NCI-H1694 treated with DMSO at 0.1 percent for 48 hours (cell line): ENCODE data around the gene FGD4.
A peak's percentile ranks its signal among the peaks of the same experiment; 100 is the strongest.

Experiments used
- DNase-seq: peaks from one replicate; lab custom pipeline; 2025; lab: John Stamatoyannopoulos, UW

Gene FGD4

DNA sequence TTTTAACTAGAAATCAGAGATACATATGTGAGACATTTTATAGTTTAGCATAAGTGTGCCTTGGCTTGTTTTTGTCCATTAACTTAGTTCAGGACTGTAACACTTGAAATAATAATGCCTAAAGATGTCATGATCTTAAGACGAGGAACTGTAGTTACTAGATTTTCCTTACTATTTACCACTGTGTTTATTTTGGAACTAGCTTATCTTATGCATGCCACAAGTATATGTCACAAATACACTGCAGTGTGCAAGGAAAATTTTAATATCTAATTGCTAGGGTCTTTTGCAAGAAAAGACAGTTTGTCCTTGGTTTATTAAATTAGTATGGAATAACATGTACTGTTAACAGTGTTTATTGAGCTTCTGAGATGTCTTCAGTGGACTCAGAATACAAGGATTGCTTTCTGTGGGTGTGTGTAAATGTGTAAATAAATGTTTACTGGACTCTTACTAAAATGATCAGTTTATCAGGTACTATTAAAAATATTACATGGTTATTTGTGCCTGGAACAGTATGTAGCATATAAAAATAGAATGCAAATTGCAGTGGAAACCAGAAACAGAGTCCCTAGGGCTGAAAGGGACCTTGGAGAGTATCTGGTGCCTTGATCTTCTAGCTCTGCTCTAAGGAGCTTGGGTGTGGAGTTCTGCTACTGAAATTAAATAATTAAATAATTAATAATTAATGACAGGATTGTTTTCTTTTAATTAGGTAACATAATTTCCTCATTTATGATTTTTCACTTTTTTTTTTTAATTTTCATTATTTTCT is 58.1 kb downstream of the FGD4 start:
- no peak for DNase-seq

DNA sequence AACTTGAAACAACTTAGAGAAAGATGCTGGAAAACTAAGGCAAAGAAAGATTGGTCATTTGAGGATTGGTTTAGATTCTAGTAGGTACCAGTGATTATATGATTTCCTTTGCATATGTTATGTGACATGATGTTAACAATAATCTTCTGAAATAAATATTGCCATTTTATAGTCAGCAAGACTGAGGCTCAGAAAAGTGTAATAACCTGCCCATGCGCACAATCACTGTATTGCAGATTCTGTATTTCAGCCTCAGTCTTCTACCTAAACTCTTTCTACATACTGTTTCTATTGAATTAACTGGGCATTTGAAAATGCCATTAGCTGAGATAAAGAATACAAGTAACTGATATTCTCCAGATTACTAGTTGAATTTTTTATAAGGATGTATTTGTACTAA is 61.3 kb downstream of the FGD4 start:
- DNase-seq = no peak

DNA sequence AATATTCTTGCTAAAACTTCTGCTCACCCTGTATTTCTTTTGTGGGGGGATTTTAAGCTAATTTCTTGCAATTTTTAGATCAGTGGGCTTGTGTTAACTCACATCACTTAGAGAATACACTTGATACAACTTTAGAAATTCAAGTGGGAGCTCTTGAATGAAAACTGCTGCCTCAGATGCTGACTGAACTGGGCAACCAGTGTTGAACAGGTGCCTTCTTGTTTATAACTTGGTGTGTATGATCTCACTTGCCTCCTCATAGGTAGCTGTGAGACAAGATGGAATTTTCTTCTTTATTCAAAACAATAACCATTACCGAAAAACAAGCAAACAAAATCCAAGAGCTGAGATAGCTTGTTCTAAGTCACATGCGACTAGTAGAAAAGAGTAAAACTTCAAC is 63.5 kb downstream of the FGD4 start:
- no peak for DNase-seq

DNA sequence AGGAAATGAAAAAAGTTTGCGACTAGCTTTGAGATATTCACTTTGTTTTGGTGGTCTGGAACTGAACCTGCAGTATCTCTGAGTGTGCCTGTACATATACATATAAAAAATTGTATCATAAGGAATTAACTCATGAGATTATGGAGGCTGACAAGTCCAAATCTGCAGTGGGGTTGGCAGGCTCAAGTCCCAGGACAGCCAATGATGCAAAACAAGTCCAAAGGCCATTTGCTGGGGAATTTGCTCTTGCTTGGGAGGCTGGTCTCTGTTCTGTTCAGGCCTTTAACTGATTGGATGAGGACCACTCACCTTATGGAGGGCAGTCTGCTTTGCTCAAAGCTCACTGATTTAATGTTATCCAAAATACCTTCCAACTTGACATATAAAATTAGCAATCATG is 66.8 kb downstream of the FGD4 start:
- DNase-seq = no peak

DNA sequence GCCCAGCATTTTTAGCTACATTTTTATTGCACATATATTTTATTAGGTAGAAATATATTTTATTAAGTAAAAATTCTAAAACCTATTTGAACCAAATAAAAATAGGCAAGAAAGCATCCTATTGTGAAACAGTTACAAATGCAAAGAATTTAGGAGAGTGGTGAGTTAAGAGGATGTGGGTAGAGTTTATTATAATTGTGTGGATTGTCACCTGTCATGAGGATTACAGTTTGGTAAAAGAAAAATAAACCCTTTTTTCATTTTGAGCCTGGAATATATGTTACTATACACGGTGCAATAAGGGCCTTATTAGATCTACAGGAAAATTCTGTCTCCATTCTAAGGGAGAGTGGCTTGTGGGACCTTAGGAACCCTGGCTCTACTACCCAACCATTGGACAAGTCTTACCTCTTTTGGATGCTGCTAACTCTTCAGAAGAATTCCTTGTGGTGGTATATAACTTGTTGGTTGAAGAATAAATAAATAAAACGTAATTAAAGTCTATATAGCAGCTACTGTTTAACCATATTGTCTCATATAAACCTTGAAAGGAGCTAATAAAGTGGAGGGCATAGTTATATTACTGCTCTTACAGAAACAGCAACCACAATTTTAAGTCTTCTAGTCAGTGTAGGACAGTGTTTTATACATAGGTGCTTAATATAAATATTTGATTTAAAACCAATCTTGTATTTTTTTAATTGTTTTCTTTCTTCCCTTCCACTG is 67.8 kb downstream of the FGD4 start:
- DNase-seq = no peak

DNA sequence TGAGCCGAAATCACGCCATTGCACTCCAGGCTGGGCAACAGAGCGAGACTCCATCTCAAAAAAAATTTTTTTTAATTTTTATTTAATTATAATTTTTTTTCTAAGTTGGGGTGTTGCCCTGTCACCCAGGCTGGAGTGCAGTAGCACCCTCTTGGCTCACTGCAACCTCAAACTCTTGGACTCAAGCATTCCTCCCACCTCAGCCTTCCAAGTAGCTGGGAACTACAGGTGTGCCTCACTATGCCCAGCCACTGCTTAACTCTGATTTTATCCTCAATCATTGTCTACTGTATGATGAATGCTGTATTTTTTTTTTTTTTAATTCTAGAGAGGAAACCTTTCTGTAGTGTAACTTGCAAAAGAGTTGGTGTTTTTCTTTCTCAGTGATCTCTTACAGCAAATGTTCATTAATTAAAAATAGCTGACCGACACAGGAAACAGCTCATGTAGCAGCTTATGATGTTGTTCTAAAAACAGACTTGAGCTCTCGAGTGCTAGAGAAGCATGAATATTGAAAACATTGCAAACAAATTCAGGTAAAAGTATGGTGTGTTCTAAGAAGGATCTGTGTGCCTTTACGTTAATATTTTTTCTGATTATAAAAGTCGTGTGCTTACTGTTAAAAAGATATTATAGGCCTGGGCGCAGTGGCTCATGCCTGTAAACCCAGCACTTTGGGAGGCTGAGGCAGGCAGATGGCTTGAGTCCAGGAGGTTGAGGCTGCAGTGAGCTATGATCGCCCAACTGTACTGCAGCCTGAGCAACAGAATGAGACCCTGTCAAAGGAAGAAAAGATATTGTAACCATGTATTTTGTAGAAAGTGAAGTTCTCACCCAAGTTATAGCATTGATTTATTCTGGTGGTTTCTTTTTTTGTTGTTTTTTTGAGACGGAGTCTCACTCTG is 68.9 kb downstream of the FGD4 start:
- no peak for DNase-seq

DNA sequence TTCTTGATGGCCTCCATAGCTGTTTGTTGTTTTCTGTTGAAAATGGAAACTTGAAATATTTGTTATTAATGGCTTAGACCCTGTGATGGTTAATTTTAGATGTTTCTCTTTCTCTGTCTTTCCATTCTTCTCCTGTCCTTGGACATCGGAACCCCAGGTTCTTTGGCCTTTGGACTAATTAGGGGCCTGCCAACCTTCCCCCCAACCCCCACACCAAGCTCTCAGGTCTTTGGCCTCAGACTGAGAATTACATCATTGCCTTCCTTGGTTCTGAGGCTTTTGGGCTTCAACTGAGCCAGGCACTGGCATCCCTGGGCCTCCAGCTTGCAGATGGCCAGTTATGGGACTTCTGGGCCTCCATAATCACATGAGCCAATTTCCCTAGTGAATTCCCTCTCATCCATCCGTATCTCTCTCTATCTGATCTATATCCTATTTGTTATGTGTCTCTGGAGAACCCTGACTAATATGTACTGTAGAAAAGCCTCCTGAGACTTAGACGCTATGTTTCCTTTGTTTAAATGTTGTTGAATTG is 71.6 kb downstream of the FGD4 start:
- DNase-seq = no peak

DNA sequence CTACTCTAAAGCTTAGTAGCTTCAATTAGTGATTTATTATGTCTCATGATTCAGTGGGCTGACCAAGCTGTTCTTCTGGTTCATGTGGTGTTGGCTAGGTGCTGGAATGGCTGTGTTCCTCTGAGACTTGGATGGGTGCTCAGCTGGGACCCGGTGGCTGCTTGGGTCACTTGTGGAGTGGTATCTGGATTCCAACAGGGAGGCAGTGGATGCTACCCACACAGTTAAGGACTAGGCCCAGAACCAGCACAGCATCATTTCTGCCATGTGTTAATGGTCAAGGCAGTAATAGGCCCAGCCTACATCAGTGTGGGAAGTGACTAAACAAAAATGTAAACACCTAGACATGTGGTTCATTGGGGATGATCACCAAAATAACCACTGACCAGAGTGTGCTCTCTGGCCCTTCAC is 72.2 kb downstream of the FGD4 start:
- DNase-seq = no peak

DNA sequence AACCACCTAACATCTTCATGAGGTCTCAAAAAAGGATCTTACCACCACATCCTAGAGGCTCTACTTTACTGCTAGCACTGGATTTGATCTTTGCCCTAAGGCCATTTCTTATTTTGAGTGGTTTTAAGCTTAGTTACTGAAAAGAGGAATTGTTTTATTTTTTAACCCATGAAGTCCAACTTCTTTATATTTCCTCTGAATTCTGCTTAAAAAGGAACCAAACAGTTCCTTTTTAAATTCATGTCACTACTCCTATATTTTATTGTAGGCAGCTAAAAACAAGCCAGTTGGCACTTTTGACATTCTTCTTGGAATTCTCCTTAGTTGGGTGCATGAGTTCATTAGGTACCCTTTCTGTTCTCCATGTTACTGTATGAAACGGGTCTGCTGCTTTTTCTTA is 76.4 kb downstream of the FGD4 start:
- no peak for DNase-seq

DNA sequence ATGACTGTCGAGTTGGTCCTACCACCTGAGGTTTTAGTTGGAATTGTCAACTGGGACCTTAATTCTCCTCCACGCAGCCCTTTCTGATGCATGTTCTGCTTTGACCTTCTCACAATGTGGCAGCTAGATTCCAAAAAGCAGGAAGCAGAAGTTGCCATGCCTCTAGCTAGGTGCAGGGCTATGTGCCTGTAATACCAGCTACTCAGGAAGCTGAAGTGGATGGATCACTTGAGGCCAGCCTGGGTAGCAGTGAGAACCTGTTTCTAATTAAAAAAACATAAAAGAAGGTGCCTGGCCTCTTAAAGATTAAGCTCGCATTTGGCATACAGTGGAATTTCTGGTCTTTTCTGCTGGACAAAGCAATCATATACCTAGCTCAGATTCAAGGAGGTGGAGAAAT is 77.1 kb downstream of the FGD4 start:
- DNase-seq = no peak

DNA sequence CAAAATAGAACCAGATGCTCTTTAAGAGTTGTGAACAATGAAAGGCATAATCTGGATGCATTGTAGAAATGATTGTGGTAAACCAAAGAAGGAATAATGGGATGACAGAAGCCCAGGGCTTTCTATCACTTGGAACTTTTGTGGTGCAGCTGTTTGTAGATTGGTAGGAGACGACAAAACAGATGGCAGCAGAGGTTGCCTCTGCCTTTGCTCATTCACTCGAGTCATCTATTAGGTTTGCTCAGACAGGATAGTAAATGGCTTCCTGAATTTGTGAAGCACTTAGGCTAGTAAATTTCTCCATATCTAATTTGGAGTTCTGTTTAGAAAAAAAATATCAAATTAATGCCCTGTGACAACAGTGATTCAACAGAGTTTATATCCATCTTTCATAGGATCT is 78.4 kb downstream of the FGD4 start:
- peak; percentile 99 for DNase-seq

DNA sequence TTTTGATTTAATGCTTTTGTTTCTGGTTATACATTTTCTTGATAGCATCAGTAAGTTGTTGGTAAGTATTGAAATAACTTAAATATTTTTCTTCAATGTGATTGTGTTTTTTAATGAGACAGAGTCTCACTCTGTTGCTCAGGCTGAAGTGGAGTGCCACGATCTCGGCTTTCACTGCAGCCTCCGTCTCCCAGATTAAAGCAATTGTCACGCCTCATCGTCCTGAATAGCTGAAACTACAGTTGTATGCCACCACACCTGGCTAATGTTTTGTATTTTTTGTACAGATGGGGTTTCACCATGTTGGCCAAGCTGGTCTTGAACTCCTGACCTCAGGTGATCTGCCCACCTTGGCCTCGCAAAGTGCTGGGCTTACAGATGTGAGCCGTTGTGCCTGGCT is 78.8 kb downstream of the FGD4 start:
- DNase-seq = no peak

DNA sequence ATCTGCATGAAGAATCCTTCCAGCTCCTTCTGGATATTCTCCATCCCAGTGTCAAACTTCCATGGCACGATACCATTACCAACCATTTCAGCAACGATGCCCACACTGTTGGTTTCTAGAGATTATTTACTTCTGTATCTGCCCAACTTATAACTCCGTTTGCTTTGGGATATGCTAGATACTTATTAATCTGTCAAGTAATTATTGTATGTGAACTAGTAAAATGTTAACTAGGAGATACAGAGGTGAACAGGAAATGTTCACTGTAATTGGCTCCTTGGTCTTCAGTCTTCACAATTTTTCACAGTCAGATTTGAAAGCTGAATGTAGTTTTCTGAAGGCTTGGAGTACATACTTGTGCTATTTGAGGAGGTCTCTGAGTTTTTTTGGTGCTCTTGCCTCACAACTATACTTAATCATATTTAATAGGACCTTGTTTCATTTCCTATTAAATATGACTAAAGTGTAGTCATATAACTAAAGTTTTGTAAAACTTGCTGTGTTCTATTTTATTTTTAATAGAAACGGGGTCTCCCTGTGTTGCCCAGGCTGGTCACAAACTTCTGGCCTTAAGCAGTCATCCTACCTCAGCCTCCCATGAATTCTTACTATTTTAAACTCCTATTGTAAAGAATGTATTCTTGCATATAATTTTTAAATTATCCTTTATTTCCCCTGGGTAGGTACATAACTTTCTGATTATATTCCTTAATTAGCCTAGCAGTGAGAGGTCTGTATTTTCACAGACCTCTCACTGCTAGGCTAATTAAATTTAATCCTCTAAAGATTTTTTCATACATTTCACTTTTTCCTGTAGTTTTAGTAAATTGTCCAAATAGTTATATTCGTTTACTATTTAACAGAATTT is 79.7 kb downstream of the FGD4 start:
- peak; percentile 34 for DNase-seq

DNA sequence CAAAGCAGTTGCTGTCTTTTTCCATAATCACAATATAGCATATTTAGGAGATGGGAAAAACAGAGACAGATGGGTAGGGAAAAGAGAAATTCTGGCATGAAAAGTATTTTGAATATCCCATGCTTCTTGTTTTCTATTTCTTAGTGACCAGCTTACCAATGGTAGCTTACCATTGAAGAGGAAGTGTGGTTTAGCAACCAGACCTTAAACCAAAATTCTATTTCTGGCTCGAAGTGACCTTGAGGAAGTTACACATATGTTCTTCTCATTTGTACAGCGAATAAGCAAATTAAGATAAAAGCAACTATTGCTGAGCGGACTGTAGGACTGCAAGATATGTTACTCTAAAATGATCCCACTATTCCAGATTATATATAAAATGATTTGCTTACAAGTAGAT is 82.9 kb downstream of the FGD4 start:
- DNase-seq = peak; percentile 93

DNA sequence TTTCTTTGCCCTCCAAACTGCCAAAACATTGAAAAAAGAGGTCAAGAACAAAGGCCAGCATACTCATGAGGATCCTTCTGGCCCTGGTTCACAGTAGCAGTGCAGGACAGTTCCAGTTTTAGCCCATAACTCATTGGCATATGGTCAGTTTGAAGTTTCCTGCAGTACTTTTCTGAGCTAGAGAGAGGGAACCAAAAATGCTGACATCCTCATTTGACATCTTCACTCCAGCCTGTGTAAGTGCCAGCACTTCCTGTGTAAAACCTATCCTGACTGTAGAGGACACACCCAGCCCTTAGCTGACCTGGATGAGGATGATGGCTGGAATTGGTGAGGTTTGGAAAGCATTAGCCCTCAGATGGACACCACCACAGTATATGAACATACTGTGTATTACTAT is 84.1 kb downstream of the FGD4 start:
- no peak for DNase-seq

DNA sequence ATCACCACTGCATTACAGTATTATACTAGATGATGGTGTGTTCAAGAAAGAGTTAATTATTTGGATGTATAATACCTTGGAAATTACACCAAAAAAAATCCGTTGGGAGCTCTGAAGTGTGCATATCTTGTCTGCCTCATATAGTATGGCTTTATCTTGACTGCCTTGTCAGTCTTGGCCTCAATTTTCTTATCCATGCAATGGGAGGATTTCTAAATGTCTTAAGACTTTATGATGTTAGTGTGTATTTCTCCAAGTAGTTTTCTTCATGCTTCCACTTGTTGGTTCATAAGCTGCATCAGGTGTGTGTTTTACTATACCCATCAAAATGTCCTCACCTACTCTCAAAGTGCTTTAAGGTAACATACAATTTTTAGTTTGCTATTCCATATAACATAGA is 84.6 kb downstream of the FGD4 start:
- DNase-seq = no peak

DNA sequence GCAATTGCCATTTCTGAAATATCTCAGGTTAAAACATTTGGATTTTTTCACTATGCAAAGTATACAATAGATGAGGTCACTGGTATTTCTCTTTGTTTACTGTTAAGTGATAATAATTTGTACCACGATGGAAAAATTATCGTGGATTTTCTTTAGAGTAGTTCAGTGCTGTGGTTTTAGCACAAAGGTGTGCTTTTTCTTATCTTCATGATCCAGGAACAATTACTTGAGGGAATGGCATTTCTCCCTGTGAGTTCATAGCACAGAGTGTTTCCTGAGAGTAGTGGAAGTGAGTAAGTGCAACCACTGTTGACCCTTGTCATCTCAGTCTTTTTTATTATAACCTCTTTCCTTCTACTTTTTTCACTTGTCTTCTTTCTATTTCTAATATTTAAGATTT is 86.8 kb downstream of the FGD4 start:
- no peak for DNase-seq

DNA sequence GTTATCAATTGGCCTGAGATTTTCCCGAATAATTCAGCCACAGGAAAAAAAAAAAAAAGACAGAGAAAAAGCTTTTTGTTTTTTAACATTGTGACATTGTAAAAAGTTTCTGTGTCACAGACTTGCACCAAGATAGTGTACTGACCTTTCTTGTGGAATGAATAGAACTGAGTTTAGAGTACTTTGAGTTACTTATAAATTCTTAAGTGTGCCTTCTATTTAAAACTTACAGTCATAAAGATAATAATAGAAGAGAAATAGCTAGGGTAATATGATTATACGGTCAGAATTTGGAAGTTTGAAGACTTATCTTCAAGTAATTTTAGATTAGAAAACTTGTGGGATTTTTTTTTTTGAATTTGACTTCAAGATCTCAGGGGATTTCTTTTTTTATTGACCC is 88.8 kb downstream of the FGD4 start:
- no peak for DNase-seq

DNA sequence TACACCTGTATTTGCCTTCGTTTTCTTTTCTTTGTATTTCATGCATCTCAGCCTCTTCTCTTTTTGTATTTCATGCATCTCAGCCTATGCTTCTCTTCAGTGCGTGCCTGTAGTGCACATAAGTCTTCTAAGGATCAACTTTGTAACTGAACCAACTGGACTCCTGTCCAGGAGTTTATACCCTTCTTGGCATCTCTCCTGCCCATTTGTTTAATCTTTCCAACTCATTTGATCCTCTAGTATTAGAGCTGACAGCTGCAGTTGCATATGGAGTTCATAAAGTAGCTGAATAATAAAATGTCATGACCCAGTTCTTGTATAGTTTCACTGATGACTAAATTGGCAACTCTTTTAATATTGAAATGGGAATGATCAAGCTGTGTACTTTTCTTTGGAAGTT is 89.7 kb downstream of the FGD4 start:
- peak; percentile 24 for DNase-seq

DNA sequence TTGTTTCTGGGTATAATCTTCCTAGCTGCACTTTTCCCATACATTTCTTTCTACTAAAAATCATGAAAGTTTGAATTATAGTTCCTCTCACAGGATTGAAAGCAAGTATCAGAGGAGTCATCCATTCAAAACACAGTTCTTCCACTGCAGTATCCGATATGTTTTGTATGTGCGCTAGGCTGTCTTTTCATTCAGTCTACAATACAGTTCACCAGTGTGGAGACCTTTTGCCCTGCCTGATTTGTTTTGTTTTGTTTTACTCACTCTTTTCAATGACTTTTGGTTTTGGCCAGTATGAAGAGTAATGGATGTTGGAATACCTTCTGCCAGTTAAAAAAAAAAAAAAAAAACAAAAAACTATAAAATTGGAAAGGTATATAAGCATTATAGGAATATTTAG is 91.4 kb downstream of the FGD4 start:
- DNase-seq = no peak

DNA sequence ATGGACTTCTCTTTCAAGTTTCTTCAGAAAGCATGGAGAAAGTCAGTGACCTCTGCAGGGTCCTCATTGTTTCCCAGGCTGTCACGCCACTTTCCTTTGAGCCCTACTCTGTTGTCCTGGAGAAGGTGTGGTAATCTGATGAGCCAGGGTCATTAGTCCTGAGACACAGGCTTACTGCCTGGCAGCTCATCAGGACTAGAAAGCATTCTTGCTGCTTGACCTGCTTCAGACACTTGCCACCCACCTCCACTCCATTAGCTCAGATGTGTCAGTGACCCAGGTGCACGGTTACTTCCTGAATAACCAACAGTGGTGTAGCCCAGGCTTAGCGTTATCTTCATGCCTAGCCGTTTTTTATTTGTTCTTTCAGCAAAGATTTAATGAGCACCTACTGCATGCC is 93.9 kb downstream of the FGD4 start:
- DNase-seq = no peak

DNA sequence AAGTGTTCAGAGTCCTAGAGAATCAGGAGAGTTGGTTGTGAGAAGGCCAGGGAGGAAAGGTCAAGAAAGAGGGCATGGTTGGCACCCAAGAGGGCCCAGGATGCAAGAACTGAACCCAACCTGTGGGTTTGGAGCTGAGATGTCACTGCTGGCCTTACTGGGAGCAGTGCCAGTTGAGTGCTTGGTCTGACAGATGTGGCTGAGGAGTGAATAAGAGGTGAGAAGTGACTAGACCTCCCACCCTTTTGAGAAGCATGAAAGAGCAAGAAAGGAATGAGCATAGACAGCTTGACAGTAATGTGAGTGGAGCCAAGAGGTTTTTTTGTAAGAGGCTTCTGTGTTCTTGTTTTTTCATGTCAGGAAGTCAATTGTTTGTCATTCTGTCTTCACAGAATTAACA is 95.3 kb downstream of the FGD4 start:
- no peak for DNase-seq
